GM19043 (cell line): ENCODE measurements around the gene GNL2.

ENCODE experiments used
- ATAC-seq: cut with Tn5 transposase; IDR thresholded peaks from one replicate; pipeline ENCODE4 v1.9.1; 2021; ENCODE audit warnings: low read depth; ENCODE audit not compliant: unreplicated experiment

The GNL2 gene

GRCh38 chr1:37595440-37596181 lies at the start of gene GNL2:
Gene GNL2, minus strand, starts transcription at chr1:37595937. Its CDS starts 115 bp downstream, at chr1:37595822.
- peak; percentile 98 for ATAC-seq

GRCh38 chr1:37641059-37641458 lies 45.3 kb upstream of the GNL2 start:
- no peak for ATAC-seq

- ATAC-seq = no peak
Observed at GRCh38 chr1:37636435-37636834, 40.7 kb upstream of the GNL2 start.

GRCh38 chr1:37634992-37635902 lies 39.5 kb upstream of the GNL2 start:
- no peak for ATAC-seq

GRCh38 chr1:37634244-37634991 lies 38.7 kb upstream of the GNL2 start, which contains the start of gene RSPO1:
Gene RSPO1, minus strand, starts transcription at chr1:37634892. Its CDS starts 5,231 bp downstream, at chr1:37629661.
- ATAC-seq = no peak

GRCh38 chr1:37633938-37634243 lies 38.2 kb upstream of the GNL2 start:
- ATAC-seq = no peak

- no peak for ATAC-seq
Observed at GRCh38 chr1:37633040-37633937, 37.6 kb upstream of the GNL2 start.

- ATAC-seq = no peak
Observed at GRCh38 chr1:37631036-37631435, 35.3 kb upstream of the GNL2 start.

GRCh38 chr1:37630426-37631028 lies 34.8 kb upstream of the GNL2 start:
- no peak for ATAC-seq

- ATAC-seq = no peak
Observed at GRCh38 chr1:37629726-37630425, 34.1 kb upstream of the GNL2 start.

GRCh38 chr1:37629008-37629407 lies 33.3 kb upstream of the GNL2 start:
- ATAC-seq = no peak

- ATAC-seq = no peak
Observed at GRCh38 chr1:37628026-37628556, 32.4 kb upstream of the GNL2 start.

- ATAC-seq = no peak
Observed at GRCh38 chr1:37622131-37622530, 26.4 kb upstream of the GNL2 start.

- no peak for ATAC-seq
Observed at GRCh38 chr1:37621326-37621870, 25.7 kb upstream of the GNL2 start.

- no peak for ATAC-seq
Observed at GRCh38 chr1:37620707-37621106, 25.0 kb upstream of the GNL2 start.

- no peak for ATAC-seq
Observed at GRCh38 chr1:37616330-37616729, 20.6 kb upstream of the GNL2 start.

GRCh38 chr1:37614105-37614504 lies 18.4 kb upstream of the GNL2 start:
- ATAC-seq = no peak

GRCh38 chr1:37612186-37612585 lies 16.4 kb upstream of the GNL2 start:
- no peak for ATAC-seq
